Ascending aorta (tissue), 2 donors: Measurements from ENCODE around the gene NEGR1. TPM values are rescaled to one million over a fixed set of nuclear protein-coding genes. Genes with fewer than 3 reads are reported as not detected.

Source experiments
- DNase-seq, 2 donors: peaks; one replicate each; pipeline ENCODE4 v3.0.0-alpha.2; 2019; ENCODE audit warnings: low spot score in 2 of 2
- H3K27ac ChIP-seq, 2 donors: fragments of 200-600 bp; sonication (generic); one replicate each; pipeline ENCODE4 v1.5.1; 2016 to 2017; ENCODE audit warnings: mild to moderate bottlenecking in 1 of 2
- H3K27me3 ChIP-seq: fragments of 200-600 bp; sonication (generic); one replicate; pipeline ENCODE4 v1.5.1; 2017
- H3K36me3 ChIP-seq, 2 donors: fragments of 200-600 bp; sonication (generic); one replicate each; pipeline ENCODE4 v1.5.1; 2016
- H3K4me1 ChIP-seq, 2 donors: fragments of 200-600 bp; sonication (generic); one replicate each; pipeline ENCODE4 v1.5.1; 2016 to 2017; ENCODE audit warnings: mild to moderate bottlenecking in 1 of 2
- H3K4me3 ChIP-seq, 2 donors: fragments of 200-600 bp; sonication (generic); one replicate each; pipeline ENCODE4 v1.5.1; 2016 to 2017; ENCODE audit warnings: mild to moderate bottlenecking in 1 of 2
- H3K9me3 ChIP-seq, 2 donors: fragments of 200-600 bp; sonication (generic); one replicate each; pipeline ENCODE4 v1.5.1; 2016
- CTCF ChIP-seq, 3 experiments: fragments of 200-600 bp in 2 of 3; fragments of 450-650 bp in 1 of 3; sonication (generic) in 2 of 3; IDR thresholded peaks; one replicate each; pipeline ENCODE4 v1.5.1; 2016 to 2019; ENCODE audit warnings: antibody characterized with exemption in 3 of 3, mild to moderate bottlenecking in 1 of 3, moderate library complexity in 1 of 3
- intact Hi-C: fragments of 100-400 bp; cut with DNase I; formaldehyde crosslinking; loops from one replicate; pipeline ENCODE4 v1.15.1; 2023
- total RNA-seq: library from RNA; depleted of rRNA; stranded (reverse); fragments of >200 nt; gene quantifications from one replicate; pipeline ENCODE4 v1.1.0, GENCODE V29; 2016

NEGR1 gene
- total RNA-seq, 1 donor from 2014 or later, result 42.8 TPM

- TF ChIP-seq CTCF (IDR thresholded peaks at IDR 0.05), result no peak
- H3K9me3 ChIP-seq, result no peaks in the 10 kb centered on the region
- no peak overlapping the region for H3K27ac ChIP-seq
- intact Hi-C loops, result no loop called here
- H3K4me1 ChIP-seq, result no peaks in the 10 kb centered on the region
- H3K36me3 ChIP-seq, result no peaks in the 10 kb centered on the region
- no peak for DNase-seq
- H3K27me3 ChIP-seq, result no peaks in the 10 kb centered on the region
- H3K4me3 ChIP-seq, result no peak overlapping the region
Observed at GRCh38 chr1:71738910-71739309, 543.4 kb downstream of the NEGR1 start.

GRCh38 chr1:71738256-71738655, 544.1 kb downstream of the NEGR1 start:
- intact Hi-C loops, result no loop called here
- H3K36me3 ChIP-seq, result no peaks in the 10 kb centered on the region
- H3K27ac ChIP-seq, result no peak overlapping the region
- no peak for TF ChIP-seq CTCF (IDR thresholded peaks at IDR 0.05)
- no peak for DNase-seq
- no peaks in the 10 kb centered on the region for H3K9me3 ChIP-seq
- H3K27me3 ChIP-seq, result no peaks in the 10 kb centered on the region
- no peak overlapping the region for H3K4me3 ChIP-seq
- no peaks in the 10 kb centered on the region for H3K4me1 ChIP-seq

GRCh38 chr1:71737768-71738167, 544.6 kb downstream of the NEGR1 start:
- DNase-seq, result no peak
- H3K4me3 ChIP-seq, result no peak overlapping the region
- H3K27ac ChIP-seq, result no peak overlapping the region
- no peaks in the 10 kb centered on the region for H3K36me3 ChIP-seq
- TF ChIP-seq CTCF (IDR thresholded peaks at IDR 0.05), result no peak
- no peaks in the 10 kb centered on the region for H3K9me3 ChIP-seq
- intact Hi-C loops, result no loop called here
- no peaks in the 10 kb centered on the region for H3K4me1 ChIP-seq
- no peaks in the 10 kb centered on the region for H3K27me3 ChIP-seq

- DNase-seq, result no peak
- H3K4me3 ChIP-seq, result no peak overlapping the region
- H3K4me1 ChIP-seq, result no peaks in the 10 kb centered on the region
- no peak for TF ChIP-seq CTCF (IDR thresholded peaks at IDR 0.05)
- H3K9me3 ChIP-seq, result no peaks in the 10 kb centered on the region
- H3K36me3 ChIP-seq, result no peaks in the 10 kb centered on the region
- no peaks in the 10 kb centered on the region for H3K27me3 ChIP-seq
- no peak overlapping the region for H3K27ac ChIP-seq
- intact Hi-C loops, result no loop called here
Observed at GRCh38 chr1:71733121-71733520, 549.2 kb downstream of the NEGR1 start.

- Histone ChIP-seq H3K9me3 (peaks cover 0 to under 1% of the 10 kb centered on the region in 2 donors), H3K36me3 (no peaks in the 10 kb centered on the region), H3K27ac (no peak overlapping the region), H3K27me3 (no peaks in the 10 kb centered on the region), H3K4me1 (no peaks in the 10 kb centered on the region), H3K4me3 (no peak overlapping the region)
- intact Hi-C loops, result no loop called here
- no peak for DNase-seq
- no peak for TF ChIP-seq CTCF (IDR thresholded peaks at IDR 0.05)
Observed at GRCh38 chr1:71721532-71721931, 560.8 kb downstream of the NEGR1 start.

- no peak for DNase-seq
- peaks cover 5 to 15% of the 10 kb centered on the region in 2 donors for H3K9me3 ChIP-seq
- no peak overlapping the region for H3K4me3 ChIP-seq
- no peak for TF ChIP-seq CTCF (IDR thresholded peaks at IDR 0.05)
- intact Hi-C loops, result no loop called here
- H3K27me3 ChIP-seq, result no peaks in the 10 kb centered on the region
- H3K4me1 ChIP-seq, result no peaks in the 10 kb centered on the region
- no peak overlapping the region for H3K27ac ChIP-seq
- no peaks in the 10 kb centered on the region for H3K36me3 ChIP-seq
Observed at GRCh38 chr1:71719330-71719729, 563.0 kb downstream of the NEGR1 start.
